Karpas-422 (cell line): ENCODE results near the gene FAM89A. TPM values are rescaled to one million over a fixed set of nuclear protein-coding genes. Genes with fewer than 3 reads are reported as not detected.
"Not testable (repeated sequence)": the region's sequence is repeated elsewhere in the genome, so short reads cannot be mapped to it uniquely, and the experiment has no call there.

Source experiments
- DNase-seq: peaks from one replicate; pipeline ENCODE4 v3.0.0-alpha.2; 2015
- H2AFZ ChIP-seq: fragments of 200-600 bp; sonication (generic); 2 replicates; pipeline ENCODE4 v1.6.1; 2014; ENCODE audit warnings: antibody characterized with exemption, low read length, mixed read lengths
- H3K27ac ChIP-seq: fragments of 200-600 bp; sonication (generic); 2 replicates; pipeline ENCODE4 v1.5.1; 2014; ENCODE audit warnings: mild to moderate bottlenecking, low read length, moderate library complexity
- H3K27me3 ChIP-seq: fragments of 200-600 bp; sonication (generic); 2 replicates; pipeline ENCODE4 v1.6.1; 2014; ENCODE audit warnings: low read length, mixed read lengths
- H3K36me3 ChIP-seq: fragments of 200-600 bp; sonication (generic); 2 replicates; pipeline ENCODE4 v1.6.1; 2014; ENCODE audit warnings: low read length, mixed read lengths; ENCODE audit not compliant: insufficient read depth
- H3K4me1 ChIP-seq: fragments of 200-600 bp; sonication (generic); 2 replicates; pipeline ENCODE4 v1.6.1; 2014; ENCODE audit warnings: mild to moderate bottlenecking, low read length, mixed read lengths
- H3K4me2 ChIP-seq: fragments of 200-600 bp; sonication (generic); 2 replicates; pipeline ENCODE4 v1.6.1; 2014; ENCODE audit warnings: low read length, low read depth, mild to moderate bottlenecking; ENCODE audit not compliant: poor library complexity, severe bottlenecking
- H3K4me3 ChIP-seq: fragments of 200-600 bp; sonication (generic); 2 replicates; pipeline ENCODE4 v1.5.1; 2014; ENCODE audit warnings: mild to moderate bottlenecking, antibody characterized with exemption, low read length, mixed read lengths
- H3K79me2 ChIP-seq: fragments of 200-600 bp; sonication (generic); 2 replicates; pipeline ENCODE4 v1.6.1; 2014; ENCODE audit warnings: mild to moderate bottlenecking, low read length, mixed read lengths
- H3K9ac ChIP-seq: fragments of 200-600 bp; sonication (generic); 2 replicates; pipeline ENCODE4 v1.6.0; 2014; ENCODE audit warnings: low read length
- H3K9me2 ChIP-seq: fragments of 200-600 bp; sonication (generic), shearing (Covaris generic); replicated peaks from 2 replicates; pipeline ENCODE4 v1.6.0; 2014; ENCODE audit warnings: mild to moderate bottlenecking, low read length, moderate library complexity; ENCODE audit not compliant: insufficient read depth
- H3K9me3 ChIP-seq: fragments of 300-700, 200-600 bp; sonication (generic); 2 replicates; pipeline ENCODE4 v1.6.1; 2014; ENCODE audit warnings: low read length, mixed read lengths
- H4K20me1 ChIP-seq: fragments of 200-600 bp; sonication (generic); 2 replicates; pipeline ENCODE4 v1.6.1; 2014; ENCODE audit warnings: mild to moderate bottlenecking, antibody characterized with exemption, low read length, low read depth; ENCODE audit not compliant: insufficient read depth
- total RNA-seq: library from RNA; depleted of rRNA; stranded (reverse); fragments of >200 nt; shearing (Covaris generic); gene quantifications from 2 replicates; pipeline ENCODE4 v1.2.3, GENCODE V29; 2014; ENCODE audit warnings: low replicate concordance

FAM89A gene
- total RNA-seq, 1 experiment from 2014 or later = 8.2 TPM

DNA sequence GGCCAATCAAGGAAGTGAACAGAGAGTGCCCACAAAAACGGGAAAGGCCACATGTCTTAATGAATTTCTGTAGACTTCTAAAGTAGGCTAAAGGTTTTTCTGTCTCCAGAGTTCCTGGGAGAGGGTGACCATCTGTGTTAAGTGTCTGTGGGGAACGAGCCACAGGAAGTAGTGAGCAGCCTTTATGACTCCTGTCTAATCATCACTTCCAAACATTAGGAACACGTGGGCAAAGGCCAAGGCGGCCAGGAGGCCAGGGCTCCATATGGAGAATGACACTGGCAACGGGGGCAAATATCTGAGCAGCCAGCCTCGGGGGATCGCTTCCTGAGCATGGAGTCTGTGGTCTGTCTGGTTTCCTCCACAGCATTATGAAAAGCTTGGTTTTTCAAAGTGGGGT is 7.1 kb downstream of the FAM89A start:
- Histone ChIP-seq H3K27me3 (no peaks in the 10 kb centered on the region), H4K20me1 (0 out of 2 replicates have a peak, but pooled peaks cover 4% of the 10 kb centered on the region), H2AFZ (no peak overlapping the region), H3K4me1 (peaks cover 26% of the 10 kb centered on the region), H3K4me2 (no peak overlapping the region), H3K4me3 (no peak overlapping the region), H3K27ac (no peak overlapping the region), H3K9me2 (no peaks in the 10 kb centered on the region), H3K79me2 (peaks cover 75% of the 10 kb centered on the region), H3K9me3 (no peaks in the 10 kb centered on the region), H3K9ac (no peak overlapping the region), H3K36me3 (no peaks in the 10 kb centered on the region)
- DNase-seq = no peak

DNA sequence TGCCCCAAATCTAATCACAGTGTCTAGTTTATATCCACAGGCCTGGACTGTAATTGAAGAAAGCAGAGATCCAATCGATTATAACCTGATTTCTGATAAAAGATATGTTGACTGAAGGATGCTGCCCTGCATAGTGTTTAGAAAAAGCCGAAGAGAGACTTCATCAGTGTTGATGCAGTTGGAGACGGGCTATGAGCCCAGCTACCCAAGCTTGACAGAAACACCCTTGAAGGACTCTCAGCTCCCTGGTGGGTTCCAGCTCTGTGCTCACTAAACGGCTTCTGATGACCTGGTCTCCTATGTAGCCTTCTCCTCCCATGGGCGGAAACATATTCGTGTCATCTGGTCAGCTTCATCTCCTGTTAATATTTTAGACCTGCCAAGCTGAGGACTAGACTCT is 10.2 kb downstream of the FAM89A start:
- Histone ChIP-seq H3K4me2 (no peak overlapping the region), H3K27me3 (no peaks in the 10 kb centered on the region), H3K9me2 (no peaks in the 10 kb centered on the region), H4K20me1 (no peaks in the 10 kb centered on the region), H3K4me1 (no peaks in the 10 kb centered on the region), H3K9me3 (no peaks in the 10 kb centered on the region), H2AFZ (no peak overlapping the region), H3K9ac (no peak overlapping the region), H3K36me3 (no peaks in the 10 kb centered on the region), H3K79me2 (peaks cover 48% of the 10 kb centered on the region), H3K4me3 (no peak overlapping the region), H3K27ac (no peak overlapping the region)
- no peak for DNase-seq

DNA sequence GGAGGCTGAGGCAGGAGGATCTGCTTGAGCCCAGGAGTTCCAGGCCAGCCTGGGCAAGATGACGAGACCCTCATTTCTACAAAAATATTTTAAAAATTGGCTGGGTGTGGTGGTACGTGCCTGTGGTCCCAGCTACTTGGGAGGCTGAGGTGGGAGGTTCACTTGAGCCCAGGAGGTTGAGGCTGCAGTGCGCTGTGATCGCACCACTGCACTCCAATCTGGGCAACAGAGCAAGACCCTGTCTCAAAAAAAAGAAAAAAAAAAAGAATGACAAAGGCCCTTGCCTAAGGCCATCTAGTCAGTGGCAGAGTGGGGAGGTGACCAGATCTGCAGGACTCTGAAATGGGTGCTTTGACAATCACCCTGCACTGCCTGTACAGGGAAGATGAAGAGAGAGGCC is 10.8 kb downstream of the FAM89A start:
- H3K4me1 ChIP-seq, H3K36me3 ChIP-seq, DNase-seq, H3K27ac ChIP-seq, H2AFZ ChIP-seq, H3K4me3 ChIP-seq, H3K9me2 ChIP-seq, H3K9ac ChIP-seq, H3K4me2 ChIP-seq, H4K20me1 ChIP-seq, H3K27me3 ChIP-seq, H3K9me3 ChIP-seq: not testable (repeated sequence)
- H3K79me2 ChIP-seq = peaks cover 45% of the 10 kb centered on the region

DNA sequence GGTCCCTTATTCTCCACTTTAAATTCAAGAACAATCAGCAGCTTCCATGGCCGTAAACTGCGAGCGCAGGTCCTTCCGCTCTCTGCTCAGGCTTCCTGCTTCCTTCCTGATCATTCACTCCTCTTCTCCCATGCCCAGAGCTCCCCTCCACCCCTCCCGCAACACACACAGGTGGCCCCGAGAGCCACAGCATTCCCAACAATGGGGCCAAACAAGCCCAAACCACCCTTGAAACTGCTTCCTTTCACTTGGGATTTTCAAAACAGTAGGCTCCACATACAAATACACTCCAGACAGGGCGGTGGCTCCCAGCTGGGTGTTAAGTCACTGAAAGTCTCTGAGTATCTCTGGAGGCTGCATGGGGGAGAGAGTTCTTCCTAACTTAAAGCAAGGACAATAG is 11.4 kb downstream of the FAM89A start:
- no peak overlapping the region for H3K4me2 ChIP-seq
- H3K4me1 ChIP-seq = no peaks in the 10 kb centered on the region
- H4K20me1 ChIP-seq = no peaks in the 10 kb centered on the region
- peaks cover 39% of the 10 kb centered on the region for H3K79me2 ChIP-seq
- no peak overlapping the region for H3K9ac ChIP-seq
- no peak overlapping the region for H3K4me3 ChIP-seq
- no peaks in the 10 kb centered on the region for H3K36me3 ChIP-seq
- no peaks in the 10 kb centered on the region for H3K9me2 ChIP-seq
- DNase-seq = no peak
- H2AFZ ChIP-seq = no peak overlapping the region
- no peaks in the 10 kb centered on the region for H3K27me3 ChIP-seq
- no peak overlapping the region for H3K27ac ChIP-seq
- H3K9me3 ChIP-seq = no peaks in the 10 kb centered on the region

DNA sequence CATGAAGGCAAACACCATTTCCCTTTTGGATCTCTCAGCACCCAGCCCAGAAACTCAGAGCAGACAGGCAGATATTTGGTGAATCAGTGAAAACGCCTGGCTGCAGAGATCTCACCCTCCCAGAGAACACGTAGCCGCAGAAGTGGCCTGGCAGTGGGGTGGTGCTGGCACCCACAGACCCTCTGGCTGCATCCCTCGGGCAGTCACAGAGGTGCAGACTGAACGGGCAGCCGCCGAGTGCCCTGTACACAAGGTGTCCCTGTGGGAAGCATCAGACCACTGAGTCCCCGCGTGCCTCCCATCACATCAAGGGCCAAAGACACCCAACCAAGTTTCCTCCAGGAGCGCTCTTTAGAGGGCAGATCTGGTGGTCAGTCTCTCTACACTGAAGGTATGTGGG is 12.1 kb downstream of the FAM89A start:
- Histone ChIP-seq H2AFZ (no peak overlapping the region), H3K4me2 (no peak overlapping the region), H3K9me3 (no peaks in the 10 kb centered on the region), H3K36me3 (no peaks in the 10 kb centered on the region), H3K79me2 (peaks cover 32% of the 10 kb centered on the region), H3K9ac (no peak overlapping the region), H3K27ac (no peak overlapping the region), H3K4me1 (no peaks in the 10 kb centered on the region), H4K20me1 (no peaks in the 10 kb centered on the region), H3K9me2 (no peaks in the 10 kb centered on the region), H3K4me3 (no peak overlapping the region), H3K27me3 (no peaks in the 10 kb centered on the region)
- DNase-seq = no peak

DNA sequence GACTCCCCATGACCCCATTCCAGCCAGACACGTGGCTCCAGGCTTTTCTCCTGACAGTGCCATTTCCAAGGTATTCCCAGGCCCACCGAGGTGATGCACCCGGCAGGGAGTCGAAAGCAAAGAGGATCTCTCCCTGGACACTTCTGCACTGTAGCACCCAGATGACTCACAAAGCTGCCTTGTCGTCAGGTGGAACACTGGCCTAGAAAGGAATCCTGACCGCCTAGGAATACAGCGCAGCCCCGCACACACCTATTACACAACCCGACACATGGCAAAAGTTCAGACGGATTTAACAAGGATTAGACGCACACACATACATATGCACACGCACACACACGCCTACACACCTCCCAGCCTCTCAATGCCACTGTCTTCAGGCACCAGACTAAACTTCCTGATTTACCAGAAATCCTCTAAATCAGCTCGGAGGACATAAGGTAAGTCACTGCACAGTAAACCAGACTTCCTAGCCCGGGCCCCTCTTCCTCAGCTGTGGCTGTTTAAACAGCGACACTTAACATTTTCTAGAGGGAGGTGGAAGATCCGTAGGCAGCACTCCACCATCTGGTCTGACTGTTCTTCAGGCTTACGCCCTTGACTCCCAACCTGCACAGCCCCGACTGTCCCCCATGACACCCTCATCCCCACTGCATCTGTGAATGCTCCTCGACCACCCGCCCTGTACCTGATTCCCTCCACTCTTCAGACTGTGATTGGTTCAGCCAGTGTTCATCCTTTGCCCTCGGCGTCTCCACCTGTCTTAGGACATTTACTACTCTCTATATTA is 12.7 kb downstream of the FAM89A start:
- Histone ChIP-seq H3K4me2 (no peak overlapping the region), H4K20me1 (no peaks in the 10 kb centered on the region), H3K27ac (no peak overlapping the region), H3K9me2 (no peaks in the 10 kb centered on the region), H3K79me2 (peaks cover 26% of the 10 kb centered on the region), H3K9me3 (no peaks in the 10 kb centered on the region), H3K4me1 (no peaks in the 10 kb centered on the region), H3K36me3 (no peaks in the 10 kb centered on the region), H3K9ac (no peak overlapping the region), H3K27me3 (no peaks in the 10 kb centered on the region), H2AFZ (no peak overlapping the region), H3K4me3 (no peak overlapping the region)
- no peak for DNase-seq

DNA sequence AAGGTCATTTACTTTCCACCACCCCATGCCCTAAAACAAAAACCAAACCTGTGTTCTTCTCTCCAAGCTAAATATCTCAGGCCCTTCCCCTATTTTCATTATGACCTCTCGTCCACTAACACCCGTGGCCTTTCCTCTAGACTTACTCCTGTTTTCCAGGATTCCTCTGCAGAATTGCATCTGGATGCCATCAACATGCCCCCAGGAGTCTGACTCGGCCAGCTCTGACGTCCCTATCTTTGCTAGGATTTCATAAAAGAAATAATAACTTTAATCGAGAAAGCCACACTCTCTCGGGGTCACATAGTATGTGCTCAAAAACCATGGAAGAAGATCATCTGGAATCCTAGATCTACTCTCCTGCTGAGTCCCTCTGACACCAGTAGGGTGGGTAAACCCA is 13.5 kb downstream of the FAM89A start:
- H3K9ac ChIP-seq = no peak overlapping the region
- no peak overlapping the region for H3K27ac ChIP-seq
- peaks cover 21% of the 10 kb centered on the region for H3K79me2 ChIP-seq
- H3K4me3 ChIP-seq = no peak overlapping the region
- H3K4me1 ChIP-seq = no peaks in the 10 kb centered on the region
- no peaks in the 10 kb centered on the region for H3K27me3 ChIP-seq
- H3K36me3 ChIP-seq = no peaks in the 10 kb centered on the region
- no peak overlapping the region for H2AFZ ChIP-seq
- DNase-seq = no peak
- no peak overlapping the region for H3K4me2 ChIP-seq
- H3K9me2 ChIP-seq = no peaks in the 10 kb centered on the region
- no peaks in the 10 kb centered on the region for H4K20me1 ChIP-seq
- H3K9me3 ChIP-seq = no peaks in the 10 kb centered on the region

DNA sequence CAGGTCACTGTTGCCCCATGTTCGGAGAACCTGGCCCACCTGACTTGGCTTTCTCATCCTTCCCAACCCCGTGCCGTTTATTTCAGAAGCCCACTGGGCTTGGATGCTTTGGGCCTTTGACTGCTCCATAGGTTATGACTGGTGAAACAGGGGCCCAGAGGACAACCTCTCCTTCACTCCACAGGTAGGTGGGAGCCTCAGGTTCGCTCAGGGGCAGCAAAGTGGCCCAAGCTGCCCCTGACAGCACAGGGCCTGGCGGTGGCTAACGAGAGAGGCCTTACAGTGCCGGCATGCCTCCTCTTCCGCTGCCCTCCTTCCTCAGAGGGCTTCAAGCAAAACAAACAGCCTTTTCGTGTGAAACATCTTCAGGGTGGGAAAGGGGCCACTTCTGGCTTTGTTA is 16.9 kb downstream of the FAM89A start:
- Histone ChIP-seq H4K20me1 (no peaks in the 10 kb centered on the region), H3K27me3 (no peaks in the 10 kb centered on the region), H3K4me2 (no peak overlapping the region), H3K9me2 (no peaks in the 10 kb centered on the region), H3K79me2 (0 out of 2 replicates have a peak, but pooled peaks cover 2% of the 10 kb centered on the region), H2AFZ (no peak overlapping the region), H3K4me1 (no peaks in the 10 kb centered on the region), H3K36me3 (no peaks in the 10 kb centered on the region), H3K9me3 (no peaks in the 10 kb centered on the region), H3K9ac (no peak overlapping the region), H3K27ac (no peak overlapping the region), H3K4me3 (no peak overlapping the region)
- no peak for DNase-seq
